OCI-LY1 (cell line): ENCODE measurements around the gene P4HB.

Source experiments
- H2AFZ ChIP-seq: fragments of 200-600 bp; sonication (generic), shearing (Covaris generic); 2 replicates; pipeline ENCODE4 v1.6.0; 2014; ENCODE audit warnings: antibody characterized with exemption, mild to moderate bottlenecking, low read length
- H3F3A ChIP-seq: fragments of 200-600 bp; sonication (generic), shearing (Covaris generic); 2 replicates; pipeline ENCODE4 v1.6.0; 2014; ENCODE audit warnings: mild to moderate bottlenecking, antibody characterized with exemption, low read length, moderate library complexity; ENCODE audit not compliant: insufficient read depth
- H3K27ac ChIP-seq: fragments of 200-600 bp; sonication (generic); 2 replicates; pipeline ENCODE4 v1.5.1; 2014; ENCODE audit warnings: low read length, mixed run types, mild to moderate bottlenecking, low read depth; ENCODE audit not compliant: poor library complexity, severe bottlenecking
- H3K27me3 ChIP-seq: fragments of 200-600 bp; sonication (generic); 2 replicates; pipeline ENCODE4 v1.6.0; 2014; ENCODE audit warnings: antibody characterized with exemption, mild to moderate bottlenecking, low read length, moderate library complexity; ENCODE audit not compliant: insufficient read depth
- H3K36me3 ChIP-seq: fragments of 200-600 bp; sonication (generic); 2 replicates; pipeline ENCODE4 v1.6.1; 2014; ENCODE audit warnings: mild to moderate bottlenecking, antibody characterized with exemption, low read length, moderate library complexity, mixed read lengths; ENCODE audit not compliant: insufficient read depth
- H3K4me1 ChIP-seq: fragments of 200-600 bp; sonication (generic); 2 replicates; pipeline ENCODE4 v1.5.1; 2014; ENCODE audit warnings: mild to moderate bottlenecking, low read length, moderate library complexity; ENCODE audit not compliant: insufficient read depth, severe bottlenecking
- H3K4me2 ChIP-seq: fragments of 200-600 bp; sonication (generic), shearing (Covaris generic); 2 replicates; pipeline ENCODE4 v1.6.1; 2014; ENCODE audit warnings: low read length
- H3K4me3 ChIP-seq: fragments of 200-600 bp; sonication (generic); 2 replicates; pipeline ENCODE4 v1.5.1; 2014; ENCODE audit warnings: low read length, low read depth, mild to moderate bottlenecking, mixed read lengths; ENCODE audit not compliant: poor library complexity, severe bottlenecking
- H3K79me2 ChIP-seq: fragments of 200-600 bp; shearing (Covaris generic); 2 replicates; pipeline ENCODE4 v1.6.1; 2016; ENCODE audit warnings: mixed run types, low read length, mixed read lengths; ENCODE audit not compliant: insufficient read depth
- H3K9ac ChIP-seq: fragments of 200-600 bp; sonication (generic), shearing (Covaris generic); 2 replicates; pipeline ENCODE4 v1.6.1; 2014; ENCODE audit warnings: mild to moderate bottlenecking, low read length, mixed read lengths
- H3K9me2 ChIP-seq: fragments of 200-600 bp; sonication (generic), shearing (Covaris generic); 2 replicates; pipeline ENCODE4 v1.6.1; 2014; ENCODE audit warnings: low read depth, mild to moderate bottlenecking, low read length, mixed read lengths
- H3K9me3 ChIP-seq: fragments of 200-600 bp; shearing (Covaris generic); 2 replicates; pipeline ENCODE4 v1.6.1; 2014; ENCODE audit warnings: low read length, mixed read lengths
- H4K20me1 ChIP-seq: fragments of 200-600 bp; sonication (generic), shearing (Covaris generic); 2 replicates; pipeline ENCODE4 v1.6.0; 2016; ENCODE audit warnings: mild to moderate bottlenecking, low read length; ENCODE audit not compliant: insufficient read depth
- EZH2 ChIP-seq: fragments of 200-600 bp; sonication (generic), shearing (Covaris generic); IDR thresholded peaks from 2 replicates; pipeline ENCODE4 v1.8.0; 2017; ENCODE audit warnings: borderline replicate concordance, mixed run types, mild to moderate bottlenecking, antibody characterized with exemption, low read length, moderate library complexity, mixed read lengths
- TF ChIP-seq, protein P1 (sequence below): fragments of 200-600 bp; sonication (generic), shearing (Covaris generic); IDR thresholded peaks from 2 replicates; pipeline ENCODE4 v1.5.1; 2017; ENCODE audit warnings: mild to moderate bottlenecking, antibody characterized with exemption, low read length, moderate library complexity, mixed read lengths

The P4HB gene

GRCh38 chr17:81865358-81865732, 5.0 kb upstream of the P4HB start:
- Histone ChIP-seq H3K79me2 (peaks cover 7% of the 10 kb centered on the region; the same call in 1 of the 2 replicates), H3K9ac (no peak overlapping the region; the same call in 1 of the 2 replicates), H4K20me1 (no peaks in the 10 kb centered on the region), H3K4me3 (no peak overlapping the region), H3K4me1 (peaks cover 67% of the 10 kb centered on the region), H2AFZ (no peak overlapping the region), H3K36me3 (peaks cover 63% of the 10 kb centered on the region), H3K4me2 (no peak overlapping the region), H3K9me3 (no peaks in the 10 kb centered on the region), H3K27ac (peak overlapping the region; percentile 81), H3F3A (no peaks in the 10 kb centered on the region), H3K9me2 (no peaks in the 10 kb centered on the region), H3K27me3 (no peaks in the 10 kb centered on the region)
- no peak for TF ChIP-seq EZH2
- TF ChIP-seq, protein P1, sequence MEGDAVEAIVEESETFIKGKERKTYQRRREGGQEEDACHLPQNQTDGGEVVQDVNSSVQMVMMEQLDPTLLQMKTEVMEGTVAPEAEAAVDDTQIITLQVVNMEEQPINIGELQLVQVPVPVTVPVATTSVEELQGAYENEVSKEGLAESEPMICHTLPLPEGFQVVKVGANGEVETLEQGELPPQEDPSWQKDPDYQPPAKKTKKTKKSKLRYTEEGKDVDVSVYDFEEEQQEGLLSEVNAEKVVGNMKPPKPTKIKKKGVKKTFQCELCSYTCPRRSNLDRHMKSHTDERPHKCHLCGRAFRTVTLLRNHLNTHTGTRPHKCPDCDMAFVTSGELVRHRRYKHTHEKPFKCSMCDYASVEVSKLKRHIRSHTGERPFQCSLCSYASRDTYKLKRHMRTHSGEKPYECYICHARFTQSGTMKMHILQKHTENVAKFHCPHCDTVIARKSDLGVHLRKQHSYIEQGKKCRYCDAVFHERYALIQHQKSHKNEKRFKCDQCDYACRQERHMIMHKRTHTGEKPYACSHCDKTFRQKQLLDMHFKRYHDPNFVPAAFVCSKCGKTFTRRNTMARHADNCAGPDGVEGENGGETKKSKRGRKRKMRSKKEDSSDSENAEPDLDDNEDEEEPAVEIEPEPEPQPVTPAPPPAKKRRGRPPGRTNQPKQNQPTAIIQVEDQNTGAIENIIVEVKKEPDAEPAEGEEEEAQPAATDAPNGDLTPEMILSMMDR, result no peak

- H3K9me2 ChIP-seq, result no peaks in the 10 kb centered on the region
- H3K4me3 ChIP-seq, result no peak overlapping the region
- peak overlapping the region; percentile 36 for H3K27ac ChIP-seq
- H3K79me2 ChIP-seq, result peaks cover 15% of the 10 kb centered on the region
- H3K4me1 ChIP-seq, result peaks cover 64% of the 10 kb centered on the region
- TF ChIP-seq, protein P1, result peak; percentile 38; the same call in 1 of the 2 replicates
- no peak for TF ChIP-seq EZH2
- H3K9ac ChIP-seq, result no peak overlapping the region; the same call in 1 of the 2 replicates
- no peaks in the 10 kb centered on the region for H3K9me3 ChIP-seq
- H4K20me1 ChIP-seq, result no peaks in the 10 kb centered on the region
- no peaks in the 10 kb centered on the region for H3F3A ChIP-seq
- peak overlapping the region; percentile 18; the same call in 1 of the 2 replicates for H3K4me2 ChIP-seq
- H2AFZ ChIP-seq, result no peak overlapping the region
- H3K27me3 ChIP-seq, result no peaks in the 10 kb centered on the region
- H3K36me3 ChIP-seq, result peaks cover 53% of the 10 kb centered on the region
Measured at GRCh38 chr17:81863833-81864768, 3.8 kb upstream of the P4HB start.

GRCh38 chr17:81863123-81863675, 2.9 kb upstream of the P4HB start:
- peaks cover 24% of the 10 kb centered on the region for H3K79me2 ChIP-seq
- no peaks in the 10 kb centered on the region for H3K9me2 ChIP-seq
- H3K27ac ChIP-seq, result peak overlapping the region; percentile 36
- H3K4me3 ChIP-seq, result no peak overlapping the region
- H3K27me3 ChIP-seq, result no peaks in the 10 kb centered on the region
- H3K4me1 ChIP-seq, result peaks cover 64% of the 10 kb centered on the region
- H4K20me1 ChIP-seq, result no peaks in the 10 kb centered on the region
- no peak overlapping the region for H2AFZ ChIP-seq
- TF ChIP-seq, protein P1, result no peak
- TF ChIP-seq EZH2, result no peak
- H3K4me2 ChIP-seq, result peak overlapping the region; percentile 22; the same call in 1 of the 2 replicates
- no peak overlapping the region; the same call in 1 of the 2 replicates for H3K9ac ChIP-seq
- no peaks in the 10 kb centered on the region for H3K9me3 ChIP-seq
- peaks cover 53% of the 10 kb centered on the region for H3K36me3 ChIP-seq
- H3F3A ChIP-seq, result no peaks in the 10 kb centered on the region
